ENCODE results near the gene TPP1.

TPP1 gene

GRCh38 chr11:6619004-6619745, at the start of gene TPP1:
TSS of gene TPP1 (minus strand) at chr11:6619422. CDS start at chr11:6619400, 22 bp downstream.
- DNase-seq (ENCODE audit: extremely low read depth, low read depth): peak; percentile 90
- no peak for TF ChIP-seq CTCF (IDR thresholded peaks at IDR 0.05; ENCODE audit: low read depth, low read length, missing control alignments)
- H3K4me3 ChIP-seq (replicated peaks; ENCODE audit: low read depth, low read length): peak within 1 kb of the TSS; percentile 91

GRCh38 chr11:6667733-6668374, 48.6 kb upstream of the TPP1 start:
- DNase-seq (ENCODE audit: extremely low read depth, low read depth): no peak
- peak; percentile 54 for TF ChIP-seq CTCF (IDR thresholded peaks at IDR 0.05; ENCODE audit: low read depth, low read length, missing control alignments)
- no peak overlapping the region for H3K4me3 ChIP-seq (replicated peaks; ENCODE audit: low read depth, low read length)

GRCh38 chr11:6666302-6667183, 47.3 kb upstream of the TPP1 start:
- no peak overlapping the region for H3K4me3 ChIP-seq (replicated peaks; ENCODE audit: low read depth, low read length)
- no peak for DNase-seq (ENCODE audit: extremely low read depth, low read depth)
- no peak for TF ChIP-seq CTCF (IDR thresholded peaks at IDR 0.05; ENCODE audit: low read depth, low read length, missing control alignments)

DNA sequence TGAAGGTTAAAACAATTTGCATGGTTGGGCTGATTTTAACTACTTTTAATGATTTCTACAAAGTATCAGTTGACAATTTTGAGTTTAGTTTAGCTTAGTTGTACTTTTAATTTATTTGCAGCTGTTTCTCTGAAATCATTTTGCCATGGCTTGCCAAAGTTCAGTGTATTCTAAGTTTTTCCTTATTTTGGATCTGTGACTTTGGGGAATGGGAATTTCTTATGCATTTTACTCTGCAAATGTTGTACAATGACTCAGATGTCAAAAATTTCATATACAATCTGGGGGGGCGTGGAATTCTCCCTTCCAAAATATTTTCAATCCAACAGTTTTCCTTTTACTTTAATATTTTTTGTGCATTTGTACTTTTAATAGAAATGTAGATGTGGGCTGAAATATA, 45.3 kb upstream of the TPP1 start:
- no peak for DNase-seq (ENCODE audit: extremely low read depth, low read depth)
- TF ChIP-seq CTCF (IDR thresholded peaks at IDR 0.05; ENCODE audit: low read depth, low read length, missing control alignments): no peak
- no peak overlapping the region for H3K4me3 ChIP-seq (replicated peaks; ENCODE audit: low read depth, low read length)

- no peak for DNase-seq (ENCODE audit: extremely low read depth, low read depth)
- no peak overlapping the region for H3K4me3 ChIP-seq (replicated peaks; ENCODE audit: low read depth, low read length)
- no peak for TF ChIP-seq CTCF (IDR thresholded peaks at IDR 0.05; ENCODE audit: low read depth, low read length, missing control alignments)
These were observed 44.7 kb upstream of the TPP1 start for GRCh38 chr11:6663794-6664469.

DNA sequence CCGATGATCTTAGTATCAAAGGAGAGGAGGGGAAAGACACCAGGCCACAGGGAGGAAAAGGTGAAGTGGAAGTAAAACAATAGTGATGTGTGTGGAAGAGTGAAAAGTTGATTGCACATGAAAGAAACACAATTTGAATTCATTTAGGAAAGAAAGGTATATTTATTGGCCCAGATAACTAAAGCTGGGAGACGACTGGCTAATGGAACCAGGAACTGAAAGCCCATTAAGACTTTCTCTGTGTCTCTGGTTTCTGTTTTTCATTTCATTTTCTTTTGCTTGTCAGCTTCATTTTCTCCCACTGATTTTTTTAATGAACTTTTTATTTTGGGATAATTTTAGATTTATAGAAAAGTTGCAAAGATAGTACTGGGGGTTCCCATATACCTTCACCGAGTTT, 41.5 kb upstream of the TPP1 start:
- H3K4me3 ChIP-seq (replicated peaks; ENCODE audit: low read depth, low read length): no peak overlapping the region
- no peak for TF ChIP-seq CTCF (IDR thresholded peaks at IDR 0.05; ENCODE audit: low read depth, low read length, missing control alignments)
- DNase-seq (ENCODE audit: extremely low read depth, low read depth): no peak

Data from HFF-Myc (cell line).